GM19240 (cell line): ENCODE data around the gene ARHGEF3.

ENCODE experiments used
- DNase-seq: peaks from one replicate; pipeline ENCODE4 v3.0.0; 2011; ENCODE audit warnings: low spot score; ENCODE audit not compliant: insufficient read length

ARHGEF3 gene

GRCh38 chr3:56683122-56683817 is 118.5 kb downstream of the ARHGEF3 start, which contains the start of gene TASOR:
Gene TASOR, minus strand, starts transcription at chr3:56683265. Its CDS starts 259 bp downstream, at chr3:56683006.
- DNase-seq, result peak; percentile 68

GRCh38 chr3:56682462-56683121 is 119.2 kb downstream of the ARHGEF3 start:
- peak; percentile 12 for DNase-seq

GRCh38 chr3:56681984-56682461 is 119.7 kb downstream of the ARHGEF3 start:
- no peak for DNase-seq

GRCh38 chr3:56680054-56680580 is 121.6 kb downstream of the ARHGEF3 start:
- DNase-seq, result no peak
